ENCODE results near the gene KCNH4.
"Not testable (repeated sequence)": the region's sequence is repeated elsewhere in the genome, so short reads cannot be mapped to it uniquely, and the experiment has no call there.

KCNH4 gene

GRCh38 chr17:42153919-42154742 is 26.8 kb downstream of the KCNH4 start:
- CTCF ChIA-PET = interaction anchor here (0.9 to 1.3 kb wide), 2 partner anchors 36 to 191 kb away, joined by 3 to 4 read pairs; no protein-coding TSS in a partner anchor
- Mint-ChIP-seq H3K27me3 (peaks cover 5% of the 10 kb centered on the region), H3K4me1 (peaks cover 39% of the 10 kb centered on the region), H3K36me3 (peaks cover 7% of the 10 kb centered on the region), H3K27ac (peak overlapping the region; percentile 81), H3K4me3 (peak overlapping the region; percentile 79), H3K9me3 (no peaks in the 10 kb centered on the region)
- DNase-seq = no peak

GRCh38 chr17:42146911-42147607 is 33.9 kb downstream of the KCNH4 start:
- Mint-ChIP-seq H3K27ac (no peak overlapping the region), H3K36me3 (peaks cover 34% of the 10 kb centered on the region)

GRCh38 chr17:42143138-42143537 is 37.8 kb downstream of the KCNH4 start:
- H3K4me1 Mint-ChIP-seq = peaks cover 13% of the 10 kb centered on the region
- H3K27ac Mint-ChIP-seq, H3K4me3 Mint-ChIP-seq, H3K9me3 Mint-ChIP-seq, H3K27me3 Mint-ChIP-seq, DNase-seq: not testable (repeated sequence)
- H3K36me3 Mint-ChIP-seq = peaks cover 40% of the 10 kb centered on the region
- CTCF ChIA-PET = interaction anchor here (1.2 kb wide), 1 partner anchor 71 kb away, joined by 3 read pairs; no protein-coding TSS in a partner anchor

More at GRCh38 chr17:42146911-42147607, 33.9 kb downstream of the KCNH4 start:
- Mint-ChIP-seq H3K4me1 (peaks cover 17% of the 10 kb centered on the region), H3K27me3 (no peaks in the 10 kb centered on the region), H3K9me3 (no peaks in the 10 kb centered on the region), H3K4me3 (no peak overlapping the region)
- CTCF ChIA-PET = no interaction called here
- DNase-seq = no peak

- no peaks in the 10 kb centered on the region for H3K9me3 Mint-ChIP-seq
- peak overlapping the region; percentile 75 for H3K27ac Mint-ChIP-seq
- peaks cover 11% of the 10 kb centered on the region for H3K4me1 Mint-ChIP-seq
- CTCF ChIA-PET = interaction anchor here (0.9 to 1.2 kb wide), 3 partner anchors 39 to 264 kb away, joined by 3 read pairs; no protein-coding TSS in a partner anchor
- no peaks in the 10 kb centered on the region for H3K27me3 Mint-ChIP-seq
- no peak overlapping the region for H3K4me3 Mint-ChIP-seq
- peaks cover 38% of the 10 kb centered on the region for H3K36me3 Mint-ChIP-seq
- DNase-seq = no peak
These were observed 38.5 kb downstream of the KCNH4 start for GRCh38 chr17:42142371-42142896.

- H3K27me3 Mint-ChIP-seq = no peaks in the 10 kb centered on the region
- H3K36me3 Mint-ChIP-seq = peaks cover 36% of the 10 kb centered on the region
- H3K4me1 Mint-ChIP-seq = peaks cover 13% of the 10 kb centered on the region
- H3K27ac Mint-ChIP-seq = no peak overlapping the region
- no peak for DNase-seq
- no peak overlapping the region for H3K4me3 Mint-ChIP-seq
- CTCF ChIA-PET = interaction anchor here (1.0 kb wide), 1 partner anchor 40 kb away, joined by 3 read pairs; no protein-coding TSS in a partner anchor
- no peaks in the 10 kb centered on the region for H3K9me3 Mint-ChIP-seq
These were observed 39.6 kb downstream of the KCNH4 start for GRCh38 chr17:42141382-42141781.

GRCh38 chr17:42140690-42141089 is 40.3 kb downstream of the KCNH4 start:
- H3K9me3 Mint-ChIP-seq, H3K27ac Mint-ChIP-seq, CTCF ChIA-PET, H3K27me3 Mint-ChIP-seq, H3K4me3 Mint-ChIP-seq, DNase-seq: not testable (repeated sequence)
- H3K4me1 Mint-ChIP-seq = peaks cover 20% of the 10 kb centered on the region
- peaks cover 38% of the 10 kb centered on the region for H3K36me3 Mint-ChIP-seq

- CTCF ChIA-PET = no interaction called here
- DNase-seq = no peak
- Mint-ChIP-seq H3K27ac (no peak overlapping the region), H3K4me3 (no peak overlapping the region), H3K4me1 (peaks cover 32% of the 10 kb centered on the region), H3K27me3 (no peaks in the 10 kb centered on the region), H3K9me3 (no peaks in the 10 kb centered on the region), H3K36me3 (peaks cover 38% of the 10 kb centered on the region)
These were observed 42.0 kb downstream of the KCNH4 start for GRCh38 chr17:42138749-42139492.

- Mint-ChIP-seq H3K4me3 (no peak overlapping the region), H3K9me3 (no peaks in the 10 kb centered on the region), H3K36me3 (peaks cover 33% of the 10 kb centered on the region), H3K27ac (no peak overlapping the region), H3K27me3 (no peaks in the 10 kb centered on the region), H3K4me1 (peaks cover 47% of the 10 kb centered on the region)
- CTCF ChIA-PET = interaction anchor here (0.6 to 1.3 kb wide), 3 partner anchors 17 to 346 kb away, joined by 3 to 4 read pairs (median 3); no protein-coding TSS in a partner anchor
- no peak for DNase-seq
These were observed 44.3 kb downstream of the KCNH4 start for GRCh38 chr17:42136654-42137051.

GRCh38 chr17:42135664-42136653 is 45.0 kb downstream of the KCNH4 start:
- peaks cover 53% of the 10 kb centered on the region for H3K4me1 Mint-ChIP-seq
- H3K36me3 Mint-ChIP-seq = peaks cover 31% of the 10 kb centered on the region
- H3K4me3 Mint-ChIP-seq = no peak overlapping the region
- H3K27ac Mint-ChIP-seq = peak overlapping the region; percentile 83
- no peak for DNase-seq
- CTCF ChIA-PET = interaction anchor here (0.6 to 2.0 kb wide), 5 partner anchors 16 to 345 kb away, joined by 3 to 6 read pairs (median 4); no protein-coding TSS in a partner anchor
- H3K27me3 Mint-ChIP-seq = no peaks in the 10 kb centered on the region
- H3K9me3 Mint-ChIP-seq = no peaks in the 10 kb centered on the region

GRCh38 chr17:42135151-42135550 is 45.8 kb downstream of the KCNH4 start:
- CTCF ChIA-PET = interaction anchor here (1.0 to 2.0 kb wide), 3 partner anchors 46 to 170 kb away, joined by 4 to 6 read pairs (median 5); no protein-coding TSS in a partner anchor
- Mint-ChIP-seq H3K4me1 (peaks cover 55% of the 10 kb centered on the region), H3K27me3 (no peaks in the 10 kb centered on the region), H3K9me3 (no peaks in the 10 kb centered on the region), H3K4me3 (no peak overlapping the region), H3K36me3 (peaks cover 37% of the 10 kb centered on the region), H3K27ac (no peak overlapping the region)
- no peak for DNase-seq

- Mint-ChIP-seq H3K9me3 (no peaks in the 10 kb centered on the region), H3K4me1 (peaks cover 55% of the 10 kb centered on the region), H3K27ac (peak overlapping the region; percentile 75), H3K4me3 (no peak overlapping the region), H3K36me3 (peaks cover 41% of the 10 kb centered on the region), H3K27me3 (no peaks in the 10 kb centered on the region)
- no peak for DNase-seq
- CTCF ChIA-PET = interaction anchor here (1.0 kb wide), 1 partner anchor 15 kb away, joined by 3 read pairs; no protein-coding TSS in a partner anchor
These were observed 47.4 kb downstream of the KCNH4 start for GRCh38 chr17:42133461-42134041.

- H3K27ac Mint-ChIP-seq = peak overlapping the region; percentile 75
- H3K36me3 Mint-ChIP-seq = peaks cover 48% of the 10 kb centered on the region
- no peaks in the 10 kb centered on the region for H3K9me3 Mint-ChIP-seq
- H3K4me1 Mint-ChIP-seq = peaks cover 55% of the 10 kb centered on the region
- no peak overlapping the region for H3K4me3 Mint-ChIP-seq
- DNase-seq = no peak
- H3K27me3 Mint-ChIP-seq = no peaks in the 10 kb centered on the region
- CTCF ChIA-PET = interaction anchor here (1.0 kb wide), 1 partner anchor 14 kb away, joined by 3 read pairs; no protein-coding TSS in a partner anchor
These were observed 48.0 kb downstream of the KCNH4 start for GRCh38 chr17:42132941-42133340.

Measured in activated naive CD4-positive, alpha-beta T cell treated with anti-CD3 and anti-CD28 coated beads, Interleukin-2, amount 10 ng/mL, durations not matched to agents 7 days and 5 days (primary cell).